HepG2 (cell line): Measurements from ENCODE around the gene TENT5A. TPM values are rescaled to one million over a fixed set of nuclear protein-coding genes. Genes with fewer than 3 reads are reported as not detected.

Source experiments
- ATF7 ChIP-seq, 2 experiments: fragments of 450-650 bp in 1 of 2; sonication (generic) in 1 of 2; formaldehyde crosslinking in 1 of 2; IDR thresholded peaks; 2 replicates each; pipeline versions ENCODE4 v1.4.0 to v1.6.1; 2016 to 2020; ENCODE audit warnings: antibody characterized with exemption in 1 of 2, mild to moderate bottlenecking in 1 of 2, missing genetic modification reagents in 1 of 2
- BCL3 ChIP-seq: sonication (generic); formaldehyde crosslinking; IDR thresholded peaks from 2 replicates; pipeline ENCODE4 v1.5.1; 2020; ENCODE audit warnings: mild to moderate bottlenecking, missing genetic modification reagents, moderate library complexity
- DZIP1 ChIP-seq: sonication (generic); formaldehyde crosslinking; IDR thresholded peaks from 2 replicates; pipeline ENCODE4 v1.5.0; 2020; ENCODE audit warnings: mild to moderate bottlenecking, missing genetic modification reagents
- EP300 ChIP-seq, 3 experiments: sonication (generic) in 1 of 3; formaldehyde crosslinking in 1 of 3; IDR thresholded peaks; 2 replicates each; pipeline versions ENCODE4 v1.5.1 to v1.6.1; 2011 to 2020; ENCODE audit warnings: low read depth in 2 of 3, low read length in 2 of 3, borderline replicate concordance in 1 of 3, improper control_type of control experiment in 1 of 3, mild to moderate bottlenecking in 1 of 3, missing genetic modification reagents in 1 of 3, moderate library complexity in 1 of 3
- HIVEP1 ChIP-seq: sonication (generic); formaldehyde crosslinking; IDR thresholded peaks from 2 replicates; pipeline ENCODE4 v1.4.0; 2020; ENCODE audit warnings: mild to moderate bottlenecking, missing genetic modification reagents
- HMG20A ChIP-seq: IDR thresholded peaks from 2 replicates; pipeline ENCODE4 v1.6.1; 2016; ENCODE audit warnings: borderline replicate concordance
- KAT7 ChIP-seq: IDR thresholded peaks from 2 replicates; pipeline ENCODE4 v1.6.1; 2018; ENCODE audit warnings: borderline replicate concordance, missing compliant biosample characterization
- MAFG ChIP-seq: sonication (generic); formaldehyde crosslinking; IDR thresholded peaks from 2 replicates; pipeline ENCODE4 v1.5.1; 2020; ENCODE audit warnings: mild to moderate bottlenecking, missing genetic modification reagents
- NFRKB ChIP-seq: fragments of 450-650 bp; IDR thresholded peaks from 2 replicates; pipeline ENCODE4 v1.6.1; 2017
- NR2F1 ChIP-seq, 2 experiments: fragments of 450-650 bp in 1 of 2; formaldehyde crosslinking in 1 of 2; IDR thresholded peaks; 2 replicates each; pipeline versions ENCODE4 v1.5.0 to v1.6.1; 2016 to 2020; ENCODE audit warnings: mild to moderate bottlenecking in 1 of 2, missing compliant biosample characterization in 1 of 2, missing genetic modification reagents in 1 of 2, moderate library complexity in 1 of 2
- NR2F2 ChIP-seq: IDR thresholded peaks from 2 replicates; pipeline ENCODE4 v1.6.1; 2012; ENCODE audit warnings: low read depth, inconsistent platforms, borderline replicate concordance
- POGK ChIP-seq: sonication (generic); formaldehyde crosslinking; conservative IDR thresholded peaks from 2 replicates; pipeline ENCODE4 v1.8.0; 2022; ENCODE audit warnings: mild to moderate bottlenecking, moderate library complexity, missing genetic modification reagents
- SNRNP70 ChIP-seq: fragments of 200-400 bp; formaldehyde crosslinking; IDR thresholded peaks from 2 replicates; pipeline ENCODE4 v1.6.1; 2017; ENCODE audit warnings: mild to moderate bottlenecking, low read depth, low read length, moderate library complexity
- SUZ12 ChIP-seq: fragments of 150-350 bp; IDR thresholded peaks from 2 replicates; pipeline ENCODE4 v1.6.1; 2014; ENCODE audit warnings: low read depth, low read length
- XRCC5 ChIP-seq: fragments of 200-400 bp; formaldehyde crosslinking; optimal IDR thresholded peaks from 2 replicates; pipeline ENCODE3; 2017; ENCODE audit warnings: mild to moderate bottlenecking, low read length
- ZFP37 ChIP-seq: sonication (generic); formaldehyde crosslinking; IDR thresholded peaks from 2 replicates; pipeline ENCODE4 v1.4.0; 2020; ENCODE audit warnings: missing genetic modification reagents, borderline replicate concordance
- ZNF441 ChIP-seq: sonication (generic); formaldehyde crosslinking; IDR thresholded peaks from 2 replicates; pipeline ENCODE4 v1.7.0; 2021; ENCODE audit warnings: missing genetic modification reagents, borderline replicate concordance
- ZNF530 ChIP-seq: sonication (generic); formaldehyde crosslinking; IDR thresholded peaks from 2 replicates; pipeline ENCODE4 v1.5.0; 2020; ENCODE audit warnings: low read depth, mild to moderate bottlenecking, missing genetic modification reagents
- ZNF576 ChIP-seq: sonication (generic); formaldehyde crosslinking; IDR thresholded peaks from 2 replicates; pipeline ENCODE4 v1.4.0; 2020; ENCODE audit warnings: mild to moderate bottlenecking, missing genetic modification reagents
- ZNF672 ChIP-seq: sonication (generic); formaldehyde crosslinking; IDR thresholded peaks from 2 replicates; pipeline ENCODE4 v1.8.1; 2022; ENCODE audit warnings: missing genetic modification reagents
- ZNF772 ChIP-seq: sonication (generic); formaldehyde crosslinking; IDR thresholded peaks from 2 replicates; pipeline ENCODE4 v1.5.0; 2020; ENCODE audit warnings: mild to moderate bottlenecking, missing genetic modification reagents
- polyA plus RNA-seq, 8 experiments: library from polyadenylated mRNA; depleted of rRNA in 3 of 8; stranded (reverse) in 7 of 8; unstranded in 1 of 8; fragments of >200 nt; fragmentation: Illumina TruSeq in 4 of 8; extraction: Trizol in 4 of 8; gene quantifications; 2 replicates each; pipeline versions ENCODE4 v1.2.1 to v1.2.3, GENCODE V29; 2011 to 2016; ENCODE audit warnings: low read depth in 4 of 8, missing spikeins in 1 of 8, mixed read lengths in 1 of 8; ENCODE audit not compliant: insufficient read depth in 1 of 8
- total RNA-seq, 5 experiments: library from RNA; depleted of rRNA; stranded (reverse); fragments of >200 nt; fragmentation: Illumina TruSeq; extraction: Trizol; gene quantifications; 2 replicates each; pipeline ENCODE4 v1.2.3, GENCODE V29; 2016; ENCODE audit warnings: low read depth in 1 of 5

The TENT5A gene
- total and polyA plus RNA-seq, 2 of the 13 experiments (the other 11 are each of a cell fraction or from before 2014, with no cell fraction given), result 8.0 to 13.8 TPM

- TF ChIP-seq DZIP1 (CRISPR knock-in tag), result no peak
- no peak for TF ChIP-seq NFRKB
- TF ChIP-seq HMG20A (CRISPR knock-in tag), result peak; percentile 54; the same call in 1 of the 2 replicates
- TF ChIP-seq ZNF530 (CRISPR knock-in tag), result no peak
- TF ChIP-seq ZNF576 (CRISPR knock-in tag), result no peak
- no peak for TF ChIP-seq BCL3
- TF ChIP-seq ZNF672 (CRISPR knock-in tag), result no peak
- TF ChIP-seq SUZ12, result no peak
- no peak for TF ChIP-seq XRCC5
- no peak for TF ChIP-seq ZFP37 (CRISPR knock-in tag)
- 0 out of 4 replicates have a peak, but pooled peaks of 1 of the 2 experiments have one; percentile 19 for TF ChIP-seq EP300 (IDR thresholded peaks at IDR 0.05; ENCODE audit: low read depth in 2 of 2, low read length in 2 of 2)
- peak; percentile 17; the same call in 1 of the 2 replicates for TF ChIP-seq EP300 (CRISPR knock-in tag; IDR thresholded peaks at IDR 0.05; ENCODE audit: borderline replicate concordance)
- no peak for TF ChIP-seq HIVEP1
- TF ChIP-seq NR2F2, result peak; percentile 61; the same call in 1 of the 2 replicates
- TF ChIP-seq MAFG (CRISPR knock-in tag), result no peak
- TF ChIP-seq ZNF441 (CRISPR knock-in tag), result no peak
- TF ChIP-seq ZNF772, result no peak
- TF ChIP-seq ATF7 (IDR thresholded peaks at IDR 0.05), result no peak
- TF ChIP-seq ATF7 (CRISPR knock-in tag; IDR thresholded peaks at IDR 0.05), result no peak
- TF ChIP-seq SNRNP70, result no peak
- TF ChIP-seq POGK, result no peak
- TF ChIP-seq KAT7 (CRISPR knock-in tag), result no peak
- TF ChIP-seq NR2F1 (CRISPR knock-in tag; IDR thresholded peaks at IDR 0.05), result peak; percentile 34 to 44; a peak in 2 of 4 replicates
Measured at GRCh38 chr6:81787313-81788068, 35.0 kb upstream of the TENT5A start (continued).
